ENCODE results near the gene TIAM1.

TIAM1 gene

GRCh38 chr21:31354604-31355443 lies 10.8 kb upstream of the TIAM1 start:
- peak; percentile 76 for DNase-seq

- peak; percentile 59 for DNase-seq
These were observed 10.1 kb upstream of the TIAM1 start for GRCh38 chr21:31354122-31354521.

- DNase-seq = no peak
These were observed 8.8 kb upstream of the TIAM1 start for GRCh38 chr21:31352836-31353235.

- DNase-seq = no peak
These were observed 7.9 kb upstream of the TIAM1 start for GRCh38 chr21:31351960-31352359.

GRCh38 chr21:31351438-31351837 lies 7.4 kb upstream of the TIAM1 start:
- DNase-seq = peak; percentile 40

GRCh38 chr21:31349208-31349607 lies 5.1 kb upstream of the TIAM1 start:
- peak; percentile 32 for DNase-seq

GRCh38 chr21:31348188-31348587 lies 4.1 kb upstream of the TIAM1 start:
- no peak for DNase-seq

GRCh38 chr21:31347435-31348032 lies 3.5 kb upstream of the TIAM1 start:
- DNase-seq = no peak

GRCh38 chr21:31346256-31346821 lies 2.3 kb upstream of the TIAM1 start:
- peak; percentile 53 for DNase-seq

GRCh38 chr21:31345136-31345535 lies 1.1 kb upstream of the TIAM1 start:
- no peak for DNase-seq

GRCh38 chr21:31343030-31343510 lies 991 bp downstream of the TIAM1 start:
- peak; percentile 55 for DNase-seq

GRCh38 chr21:31342348-31342747 lies 1.7 kb downstream of the TIAM1 start:
- DNase-seq = no peak

- peak; percentile 9 for DNase-seq
These were observed 3.0 kb downstream of the TIAM1 start for GRCh38 chr21:31340942-31341487.

GRCh38 chr21:31340514-31340913 lies 3.5 kb downstream of the TIAM1 start:
- DNase-seq = peak; percentile 19

GRCh38 chr21:31339721-31340120 lies 4.3 kb downstream of the TIAM1 start:
- DNase-seq = peak; percentile 50

- DNase-seq = peak; percentile 19
These were observed 5.1 kb downstream of the TIAM1 start for GRCh38 chr21:31338908-31339368.

GRCh38 chr21:31337996-31338907 lies 5.8 kb downstream of the TIAM1 start:
- peak; percentile 47 for DNase-seq

- peak; percentile 47 for DNase-seq
These were observed 7.0 kb downstream of the TIAM1 start for GRCh38 chr21:31337086-31337485.

GRCh38 chr21:31336739-31337040 lies 7.4 kb downstream of the TIAM1 start:
- DNase-seq = peak; percentile 58

- DNase-seq = peak; percentile 57
These were observed 7.9 kb downstream of the TIAM1 start for GRCh38 chr21:31335957-31336738.

- DNase-seq = no peak
These were observed 9.4 kb downstream of the TIAM1 start for GRCh38 chr21:31334648-31335121.

- no peak for DNase-seq
These were observed 11.5 kb downstream of the TIAM1 start for GRCh38 chr21:31332525-31332924.
